Stimulated activated CD8-positive, alpha-beta memory T cell treated with anti-CD3 and anti-CD28 coated beads, Interleukin-4, amount 100 ng/mL, for 24 hours (primary cell): ENCODE data around the gene EXOC6.

Experiments
- DNase-seq: peaks from one replicate; pipeline ENCODE4 v3.0.0-alpha.2; 2020; ENCODE audit warnings: low read depth

The EXOC6 gene

DNA sequence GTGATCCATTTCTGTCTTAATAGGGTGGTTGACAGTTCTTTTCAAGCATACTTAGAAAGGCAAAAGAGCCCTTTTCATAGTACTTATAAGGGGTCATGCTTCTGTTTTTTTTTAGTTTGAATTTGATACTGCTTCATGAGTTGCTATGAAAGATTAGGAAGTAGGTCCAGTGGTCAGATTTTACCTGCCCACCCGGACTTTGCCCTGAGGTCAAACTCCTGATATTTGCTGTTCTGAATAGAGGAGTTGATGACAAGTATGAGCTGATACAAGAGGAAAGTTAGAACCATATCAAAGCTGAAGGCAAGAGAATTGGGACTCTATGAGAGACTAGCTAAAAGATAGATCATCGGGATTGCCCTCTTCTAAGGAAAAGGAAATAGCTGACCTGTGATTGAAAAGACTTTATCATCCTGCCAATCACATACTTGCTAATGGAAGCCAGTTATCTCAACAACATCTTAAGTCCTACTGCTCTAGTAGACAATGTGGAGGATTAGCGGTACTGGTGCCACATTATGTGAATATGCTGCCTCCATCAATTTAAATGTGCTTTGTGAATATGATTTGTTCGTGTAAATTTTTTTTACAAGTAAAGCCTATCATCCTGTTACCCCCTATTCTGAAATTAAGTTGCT, 174.8 kb downstream of the EXOC6 start:
- no peak for DNase-seq

DNA sequence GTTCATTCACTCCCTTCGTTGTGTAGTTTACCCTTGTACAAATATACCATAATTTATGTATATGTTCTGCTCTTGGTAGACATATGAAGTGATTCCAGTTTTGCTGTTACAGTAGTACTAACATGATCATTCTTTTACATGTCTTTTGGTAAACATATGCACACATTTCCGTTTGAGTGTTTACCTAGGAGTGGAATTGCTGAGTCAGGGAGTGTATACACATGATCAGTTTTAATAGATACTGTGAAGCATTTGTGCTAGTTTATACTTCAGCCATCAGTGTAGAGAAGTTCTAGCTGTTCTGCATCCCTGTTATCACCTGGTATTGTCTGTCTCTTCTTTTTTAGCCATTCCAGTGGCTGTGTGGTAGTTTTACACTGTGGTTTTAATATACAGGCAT, 177.8 kb downstream of the EXOC6 start:
- no peak for DNase-seq

DNA sequence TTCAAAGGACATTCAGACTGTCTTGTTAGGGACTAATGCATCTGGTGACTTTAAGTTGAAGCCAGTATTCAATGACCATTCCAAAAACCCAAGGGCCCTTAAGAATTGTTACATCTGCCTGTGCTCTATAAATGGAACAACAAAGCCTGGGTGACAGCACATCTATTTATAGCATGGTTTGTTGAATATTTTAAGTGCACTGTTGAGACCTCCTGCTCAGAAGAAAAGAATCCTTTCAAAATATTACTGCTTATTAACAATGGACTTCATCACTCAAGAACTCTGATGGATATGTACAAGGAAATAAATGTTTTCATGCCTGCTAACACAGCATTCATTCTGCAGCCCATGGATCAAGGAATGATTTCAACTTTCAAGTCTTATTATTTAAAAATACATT, 179.2 kb downstream of the EXOC6 start:
- DNase-seq = no peak

DNA sequence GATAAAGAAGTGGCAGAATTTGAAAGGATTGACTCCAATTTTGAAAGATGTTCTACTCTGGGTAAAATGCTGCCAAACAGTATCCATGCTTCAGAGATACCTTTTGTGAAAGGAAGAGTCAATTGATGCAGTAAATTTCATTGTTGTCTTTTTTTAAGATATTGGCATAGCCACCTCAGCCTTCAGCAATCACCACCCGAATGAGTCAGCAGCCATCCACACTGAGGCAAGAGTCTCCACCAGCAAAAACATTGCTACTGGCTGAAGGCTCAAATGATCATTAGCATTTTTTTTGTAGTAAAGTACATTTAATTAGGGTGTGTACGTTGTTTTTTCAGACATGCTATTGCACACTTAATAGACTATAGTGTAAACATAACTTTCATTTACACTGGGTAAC, 180.6 kb downstream of the EXOC6 start:
- DNase-seq = no peak

DNA sequence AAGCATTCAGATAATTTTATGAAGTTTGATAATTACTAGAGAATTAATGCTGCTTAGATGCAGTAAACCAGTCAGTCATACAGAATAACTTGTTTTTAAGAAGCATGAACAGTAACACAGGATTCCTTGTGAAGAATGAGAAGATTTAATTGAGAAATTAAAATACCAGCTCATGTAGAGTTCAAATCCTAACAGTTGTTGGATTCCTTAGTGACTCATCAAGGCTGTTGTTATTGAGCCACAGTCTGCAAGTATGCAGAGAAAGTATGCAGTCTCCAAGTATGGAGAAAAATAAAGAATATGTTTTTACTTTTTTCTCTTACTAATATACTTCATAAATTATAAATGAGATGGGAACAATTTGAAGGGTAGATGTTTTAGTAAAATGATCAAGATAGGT, 182.1 kb downstream of the EXOC6 start:
- no peak for DNase-seq

DNA sequence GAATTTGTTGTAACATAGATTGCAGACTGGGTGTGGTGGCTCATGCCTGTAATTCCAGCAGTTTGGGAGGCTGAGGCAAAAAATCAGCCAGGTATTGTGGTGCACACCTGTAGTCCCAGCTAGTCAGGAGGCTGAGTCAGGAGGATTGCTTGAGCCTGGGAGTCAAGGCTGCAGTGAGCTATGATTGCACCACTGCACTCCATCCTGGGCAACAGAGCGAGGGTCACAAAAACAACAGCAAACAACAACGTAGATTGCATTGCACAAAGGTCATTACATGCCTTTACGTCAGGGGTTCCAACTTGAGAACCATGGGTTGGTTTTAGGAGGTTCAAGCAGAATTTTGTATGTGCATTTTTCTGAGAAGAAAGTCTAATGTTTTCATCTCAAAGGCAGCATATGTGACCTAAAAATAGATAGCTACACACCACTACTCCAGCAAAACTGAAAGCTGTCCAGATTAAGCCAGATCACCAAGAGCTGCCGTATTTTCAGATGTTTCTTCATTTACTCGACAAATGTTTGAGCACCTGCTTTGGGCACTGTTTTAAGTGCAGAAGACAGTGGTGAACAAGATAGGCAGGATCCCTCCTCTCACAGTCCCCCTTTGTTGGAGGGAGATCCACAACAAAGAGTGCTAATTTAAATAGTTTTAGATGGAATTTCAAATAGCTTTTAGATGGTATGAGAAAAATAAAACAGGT, 183.9 kb downstream of the EXOC6 start:
- DNase-seq = no peak

DNA sequence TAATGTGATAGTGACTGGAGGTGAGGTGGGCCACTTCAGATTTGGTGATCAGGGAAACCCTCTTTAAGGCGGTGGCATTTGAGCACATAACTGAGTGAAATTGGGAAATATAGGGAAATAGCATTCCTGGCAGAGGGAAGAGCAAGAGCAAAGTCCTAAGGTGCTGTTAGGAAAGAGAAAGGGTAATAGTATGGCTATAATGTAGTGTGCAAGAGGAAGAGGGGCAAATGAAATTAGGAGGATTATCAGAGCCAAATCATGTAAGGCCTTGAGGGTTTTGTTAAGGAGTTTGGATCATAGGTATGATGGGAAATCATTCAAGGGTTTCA, 184.5 kb downstream of the EXOC6 start:
- DNase-seq = no peak

DNA sequence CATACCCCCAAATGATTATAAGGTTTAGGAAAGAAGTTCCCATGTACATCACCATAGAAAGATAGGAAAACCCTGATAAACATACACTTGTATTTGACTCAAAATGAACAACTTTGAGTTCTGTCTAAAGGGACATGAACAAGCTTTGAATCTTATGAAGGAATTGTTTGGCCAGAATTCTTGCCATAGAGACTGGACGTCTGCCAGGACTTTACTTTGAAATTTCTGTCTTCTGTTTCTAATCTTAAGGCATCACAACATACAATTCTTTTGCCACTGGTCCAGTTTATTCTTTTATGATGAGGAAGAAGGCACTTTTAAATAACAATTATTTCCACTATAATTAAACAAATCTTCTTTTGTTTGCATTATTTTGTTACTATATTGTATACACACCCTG, 186.1 kb downstream of the EXOC6 start:
- no peak for DNase-seq

DNA sequence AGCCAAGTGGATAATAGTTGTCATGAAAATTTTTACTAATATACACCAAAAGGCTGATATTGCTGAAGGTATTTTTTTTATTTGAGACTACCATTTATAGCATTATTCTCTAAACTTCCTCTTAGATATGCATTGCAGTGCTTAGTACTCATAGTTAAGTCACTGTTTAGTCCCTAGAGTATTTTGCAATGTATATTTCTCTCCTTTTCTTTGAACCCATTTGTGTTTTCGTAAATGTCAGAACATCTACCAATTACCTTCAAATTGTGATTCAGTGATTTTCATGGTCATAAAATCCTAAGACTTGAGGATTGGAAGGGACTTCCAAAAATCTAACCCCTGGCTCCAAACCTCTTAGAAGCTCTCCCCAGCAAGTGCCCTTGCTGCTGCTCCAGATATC, 190.8 kb downstream of the EXOC6 start:
- no peak for DNase-seq

DNA sequence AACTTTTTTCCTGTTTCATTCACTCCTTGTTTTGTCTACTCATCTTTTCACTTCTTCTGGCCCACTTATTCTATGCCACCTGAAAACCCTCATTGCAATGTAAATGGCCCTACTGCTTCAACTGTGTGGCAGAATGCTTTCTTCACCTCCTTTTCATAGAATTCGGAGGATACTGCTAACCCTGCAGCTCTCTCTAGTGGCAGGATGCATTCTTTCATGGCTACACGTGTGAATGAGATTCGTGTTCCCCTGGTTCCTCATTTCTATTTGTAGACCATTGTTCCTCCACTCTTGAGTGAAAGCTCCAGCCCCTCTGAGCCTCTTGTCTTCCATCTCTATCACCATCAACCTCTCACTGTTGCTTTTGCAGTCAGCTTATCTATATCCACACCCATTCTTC, 191.4 kb downstream of the EXOC6 start:
- DNase-seq = no peak

DNA sequence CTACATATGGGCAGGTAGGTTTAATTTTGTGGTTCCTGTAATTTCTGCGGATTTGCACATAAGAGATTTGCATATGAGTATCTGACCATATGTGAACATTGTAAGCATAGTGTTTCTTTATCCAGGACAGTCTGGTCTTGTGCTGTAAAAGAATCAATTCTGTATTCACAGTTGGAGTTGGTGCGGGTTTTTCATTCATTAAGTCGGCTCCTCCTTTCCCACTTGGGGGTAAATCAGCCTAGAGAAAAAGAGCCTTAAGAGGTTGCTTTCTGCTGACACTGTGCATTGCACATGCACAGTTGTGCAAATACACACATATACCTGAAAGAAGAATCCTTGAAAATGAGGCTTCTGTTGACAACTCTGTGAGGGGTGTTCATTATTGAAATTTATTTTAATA, 206.2 kb downstream of the EXOC6 start:
- no peak for DNase-seq

DNA sequence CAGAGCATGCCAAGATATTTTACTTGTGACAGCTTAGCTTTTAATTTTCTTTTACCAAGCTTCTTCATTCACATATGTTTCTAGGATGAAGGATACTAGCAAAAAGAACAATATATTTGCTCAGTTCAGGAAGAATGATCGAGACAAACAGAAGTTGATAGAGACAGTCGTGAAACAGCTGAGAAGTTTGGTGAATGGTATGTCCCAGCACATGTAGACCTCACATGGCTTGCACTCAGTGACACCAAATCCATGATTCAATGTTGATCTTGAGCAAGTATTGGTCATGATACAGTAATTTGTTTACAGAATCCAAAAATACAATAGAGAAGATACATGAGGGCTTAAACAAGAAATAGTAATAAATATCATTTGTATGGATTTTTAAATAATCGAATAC, 209.8 kb downstream of the EXOC6 start:
- DNase-seq = no peak

DNA sequence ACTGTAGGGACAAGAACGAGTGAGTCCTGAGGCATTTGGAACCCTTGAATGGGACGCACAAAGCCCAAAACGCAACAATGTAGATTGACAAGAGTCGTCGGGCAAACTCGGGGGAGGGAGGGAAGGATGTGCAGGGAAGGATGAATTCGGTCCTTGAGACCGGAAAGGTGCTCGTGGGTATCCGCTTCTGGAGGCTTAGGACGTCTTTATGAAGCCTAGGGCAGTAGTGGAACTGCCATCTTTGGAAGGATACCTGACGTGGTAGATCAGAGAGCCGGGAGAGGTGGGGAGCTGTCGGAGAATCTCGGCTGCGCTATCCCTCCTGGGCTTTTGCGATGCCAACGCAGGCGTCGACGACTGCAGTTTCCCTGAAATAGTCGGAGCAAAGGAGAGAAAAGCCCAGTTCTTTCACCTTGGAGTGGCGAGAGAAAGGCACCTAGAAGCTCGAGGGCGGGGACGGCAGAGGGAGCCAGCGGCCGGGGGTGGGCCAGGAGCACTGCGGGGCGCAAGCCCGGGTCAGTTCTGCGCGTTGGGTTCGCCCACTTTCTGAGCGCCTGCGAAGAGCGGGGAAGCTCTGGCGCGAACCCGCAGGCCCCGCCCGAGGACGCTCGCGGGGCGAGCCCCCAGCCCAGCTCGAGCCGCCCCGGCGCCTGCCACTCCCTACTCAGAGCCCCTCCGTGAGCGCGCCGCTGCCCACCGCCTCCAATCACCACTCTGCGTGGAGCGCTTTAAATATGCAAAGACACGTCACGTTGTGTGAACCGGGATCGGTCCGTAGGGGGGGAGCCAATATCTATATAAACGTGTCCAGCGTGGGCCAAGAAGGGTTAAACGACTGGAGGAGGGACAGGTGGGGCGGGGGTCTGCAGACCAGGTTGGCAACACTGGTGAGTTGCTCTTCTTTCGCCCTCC, 211.9 kb downstream of the EXOC6 start, which contains the start of gene CYP26C1:
TSS of gene CYP26C1 (plus strand) at position 824 of the 912 bp plus-strand sequence. CDS start 466 bp downstream, outside the sequence.
- DNase-seq = no peak

DNA sequence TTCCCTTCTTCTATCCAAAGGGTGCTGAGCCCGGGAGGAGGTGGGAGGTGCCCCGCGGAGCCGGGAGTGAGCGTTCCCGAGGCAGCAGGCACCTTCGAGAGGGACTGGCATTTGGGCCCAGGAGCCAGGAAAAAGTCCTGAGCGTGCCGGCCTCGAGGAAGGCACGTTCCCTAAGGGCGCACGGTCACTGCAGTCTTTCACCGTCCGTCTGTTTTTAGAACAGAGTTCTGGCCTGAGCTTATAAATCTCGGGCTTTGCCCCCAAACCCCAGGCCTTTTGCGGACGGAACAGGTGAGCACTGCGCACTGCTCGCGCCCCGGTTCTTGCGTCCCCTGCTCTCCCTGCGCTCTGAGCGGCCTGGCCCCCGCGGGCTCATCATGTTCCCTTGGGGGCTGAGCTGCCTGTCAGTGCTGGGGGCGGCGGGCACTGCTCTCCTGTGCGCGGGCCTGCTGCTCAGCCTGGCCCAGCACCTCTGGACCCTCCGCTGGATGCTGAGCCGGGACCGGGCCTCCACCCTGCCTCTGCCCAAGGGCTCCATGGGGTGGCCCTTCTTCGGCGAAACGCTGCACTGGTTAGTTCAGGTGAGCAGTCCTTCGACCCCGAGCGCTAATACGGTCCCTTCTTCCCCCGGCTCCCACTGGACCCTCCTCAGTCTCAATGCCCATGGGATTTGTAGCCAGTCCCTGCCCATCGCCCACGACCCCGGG, 212.7 kb downstream of the EXOC6 start:
- no peak for DNase-seq

DNA sequence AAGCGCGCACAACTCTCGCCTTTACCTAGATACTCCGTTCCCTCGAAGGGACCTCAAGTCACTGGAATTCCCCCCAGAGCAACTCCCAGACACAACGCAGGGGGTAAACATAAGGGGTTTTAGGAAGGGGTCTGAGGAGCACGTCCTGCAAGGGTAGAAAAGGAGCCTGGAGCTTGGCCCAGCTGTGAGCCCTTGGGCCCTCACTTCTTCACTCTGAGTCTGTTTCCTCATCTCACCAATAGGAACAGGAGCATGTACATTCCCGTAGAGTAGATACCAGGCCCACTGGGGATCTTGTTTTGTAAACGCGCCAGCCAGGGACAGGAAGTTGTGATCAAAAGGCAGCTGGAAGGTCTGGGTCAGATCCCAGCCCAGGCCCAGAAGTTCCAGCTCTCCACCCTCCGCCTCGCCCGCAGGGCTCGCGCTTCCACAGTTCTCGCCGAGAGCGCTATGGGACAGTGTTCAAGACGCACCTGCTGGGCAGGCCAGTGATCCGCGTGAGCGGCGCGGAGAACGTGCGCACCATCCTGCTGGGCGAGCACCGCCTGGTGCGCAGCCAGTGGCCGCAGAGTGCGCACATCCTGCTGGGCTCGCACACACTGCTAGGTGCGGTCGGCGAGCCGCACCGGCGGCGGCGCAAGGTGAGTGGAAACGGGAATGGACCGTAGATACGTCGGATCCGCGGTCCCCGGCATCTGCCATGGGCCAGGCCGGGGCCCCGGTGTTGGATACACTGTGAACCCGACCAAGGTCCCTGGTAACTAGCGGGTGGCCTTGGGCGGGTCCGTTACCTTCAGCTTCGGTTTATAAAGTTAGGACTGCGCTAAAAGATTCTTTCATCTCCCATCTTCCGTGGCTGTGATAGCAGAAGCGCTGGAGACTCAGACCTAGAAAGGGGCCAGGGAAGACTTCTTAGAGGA, 213.5 kb downstream of the EXOC6 start:
- no peak for DNase-seq

DNA sequence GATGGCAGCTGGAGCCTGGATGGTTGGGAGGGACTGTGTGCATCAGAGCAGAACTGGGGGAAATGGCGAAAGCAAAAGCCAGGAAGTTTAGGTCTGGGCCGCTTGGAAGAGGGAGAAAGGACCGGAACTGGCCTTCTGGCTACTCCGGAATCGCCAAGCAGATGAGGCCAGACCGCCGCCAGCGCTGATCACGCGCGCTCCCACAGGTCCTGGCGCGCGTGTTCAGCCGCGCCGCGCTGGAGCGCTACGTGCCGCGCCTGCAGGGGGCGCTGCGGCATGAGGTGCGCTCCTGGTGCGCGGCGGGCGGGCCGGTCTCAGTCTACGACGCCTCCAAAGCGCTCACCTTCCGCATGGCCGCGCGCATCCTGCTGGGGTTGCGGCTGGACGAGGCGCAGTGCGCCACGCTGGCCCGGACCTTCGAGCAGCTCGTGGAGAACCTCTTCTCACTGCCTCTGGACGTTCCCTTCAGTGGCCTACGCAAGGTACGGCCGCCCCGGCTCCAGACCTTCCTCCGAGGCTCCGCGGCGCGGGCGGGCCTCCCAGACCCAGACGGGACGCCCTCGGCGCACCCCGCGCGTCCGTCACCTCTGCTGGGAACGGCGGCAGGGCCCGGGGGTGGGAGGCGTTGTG, 214.3 kb downstream of the EXOC6 start:
- DNase-seq = no peak

DNA sequence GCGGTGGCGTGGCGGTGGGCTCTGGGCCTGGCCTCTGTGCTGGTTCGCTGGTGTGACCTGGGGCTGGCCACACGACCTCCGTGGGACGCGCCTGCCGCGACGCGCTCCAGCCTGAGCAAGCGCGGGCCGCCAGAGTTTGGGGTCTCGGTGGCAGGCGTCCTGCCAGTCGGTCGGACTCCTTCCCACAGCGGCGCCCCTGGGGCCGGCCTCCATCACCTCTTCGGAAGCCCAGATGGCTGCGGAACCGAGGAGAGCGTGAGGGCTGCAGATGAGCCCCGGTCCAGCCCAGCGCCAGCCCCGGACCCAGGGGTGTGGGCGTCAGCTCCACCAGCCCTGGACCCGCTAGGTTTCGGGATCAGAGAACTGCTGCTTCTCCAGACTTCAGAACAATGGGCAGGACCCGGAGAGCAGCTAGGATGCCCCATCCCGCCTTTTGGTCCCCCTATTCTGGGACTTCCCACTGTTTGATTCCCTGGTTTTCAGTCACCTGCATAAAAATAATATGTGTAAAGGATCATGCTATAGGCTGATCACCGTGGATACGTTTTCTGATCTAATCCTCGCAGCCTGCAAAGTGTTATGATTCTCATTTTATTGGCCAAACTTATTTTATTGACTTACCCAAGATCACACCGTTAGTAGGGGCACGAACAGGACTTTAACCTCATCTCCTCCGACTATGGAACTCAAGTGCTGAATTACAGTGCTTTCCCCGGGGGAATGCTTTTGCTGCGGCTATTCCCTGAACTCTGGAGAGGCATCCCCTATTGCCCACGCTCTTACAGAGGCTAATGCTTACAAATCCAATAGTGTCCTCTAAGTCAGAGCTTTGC, 215.0 kb downstream of the EXOC6 start:
- no peak for DNase-seq

DNA sequence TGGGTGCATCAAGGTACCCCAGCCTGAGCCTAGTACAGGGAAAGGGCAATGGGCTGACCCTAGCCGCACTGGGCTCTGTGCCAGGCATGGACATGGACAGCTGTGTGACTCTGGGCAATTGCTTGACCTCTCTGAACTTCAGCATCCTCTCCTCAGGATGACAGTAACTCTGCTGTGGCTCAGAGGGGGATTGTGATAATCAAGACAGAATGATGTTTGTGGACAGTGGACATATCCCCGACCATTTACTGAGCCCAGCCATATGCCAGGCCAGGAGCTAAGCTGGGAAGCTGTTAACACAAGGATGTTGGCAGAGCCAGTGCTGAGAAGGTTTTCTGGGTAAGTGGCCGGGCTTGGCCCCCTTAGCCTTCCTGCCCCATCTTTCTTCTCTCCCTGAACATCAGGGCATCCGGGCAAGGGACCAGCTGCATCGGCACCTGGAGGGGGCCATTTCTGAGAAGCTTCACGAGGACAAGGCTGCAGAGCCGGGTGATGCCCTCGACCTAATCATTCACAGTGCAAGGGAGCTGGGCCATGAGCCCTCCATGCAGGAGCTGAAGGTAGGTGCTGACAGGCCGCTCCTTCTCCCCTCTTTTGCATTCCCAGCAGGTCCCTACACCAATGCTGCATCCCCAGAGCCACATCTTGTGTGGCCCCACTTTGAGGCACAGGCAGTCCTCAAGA, 215.8 kb downstream of the EXOC6 start:
- no peak for DNase-seq
